GM20431 (cell line): ENCODE measurements around the gene TNNI3K.

Experiments used
- in situ Hi-C: fragments of 300-500 bp; cut with MseI, MboI; formaldehyde crosslinking; loops from one replicate; pipeline ENCODE4 v1.15.0; 2020; ENCODE audit warnings: low sequenced_read_pairs; ENCODE audit not compliant: unreplicated experiment

The TNNI3K gene

DNA sequence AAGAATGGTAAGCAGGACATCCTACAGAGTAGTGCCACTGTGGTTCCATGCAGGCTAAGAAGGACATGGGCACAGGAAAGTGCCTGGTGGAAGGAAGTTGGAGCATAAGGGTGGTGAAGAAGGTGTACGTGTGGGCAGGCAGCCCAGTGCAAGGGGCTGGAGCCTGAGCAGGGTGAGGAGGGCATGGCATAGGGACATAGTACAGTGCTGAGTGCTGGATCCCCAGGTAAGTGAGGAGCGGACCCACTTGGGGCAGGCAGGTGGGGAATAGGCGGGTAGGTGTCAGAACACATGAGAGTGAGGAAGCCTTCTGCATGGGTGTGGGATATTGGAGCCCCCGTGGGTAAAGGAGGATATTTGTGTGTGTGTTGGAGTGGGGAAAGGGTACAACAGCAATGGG, 292.9 kb downstream of the TNNI3K start:
- in situ Hi-C loops: no loop called here

DNA sequence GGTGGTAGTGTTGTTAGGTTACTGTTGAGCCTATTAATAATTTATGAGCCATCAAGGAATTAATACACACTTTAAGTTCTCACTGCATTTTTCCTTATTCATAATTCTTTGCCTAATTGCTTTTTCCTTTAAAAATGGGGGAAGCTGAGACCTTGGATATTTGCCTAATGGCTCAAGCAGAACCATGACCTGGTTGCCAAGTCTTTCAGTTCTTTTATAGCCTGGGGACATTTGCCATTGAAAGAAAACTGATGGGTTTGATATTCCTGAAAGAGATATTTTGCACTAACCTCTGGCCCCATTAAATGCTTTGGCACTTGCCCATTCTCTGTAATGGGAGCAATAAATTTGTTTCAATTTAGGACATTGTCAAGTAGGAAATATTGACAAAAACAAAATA, 295.7 kb downstream of the TNNI3K start:
- in situ Hi-C loops: no loop called here

DNA sequence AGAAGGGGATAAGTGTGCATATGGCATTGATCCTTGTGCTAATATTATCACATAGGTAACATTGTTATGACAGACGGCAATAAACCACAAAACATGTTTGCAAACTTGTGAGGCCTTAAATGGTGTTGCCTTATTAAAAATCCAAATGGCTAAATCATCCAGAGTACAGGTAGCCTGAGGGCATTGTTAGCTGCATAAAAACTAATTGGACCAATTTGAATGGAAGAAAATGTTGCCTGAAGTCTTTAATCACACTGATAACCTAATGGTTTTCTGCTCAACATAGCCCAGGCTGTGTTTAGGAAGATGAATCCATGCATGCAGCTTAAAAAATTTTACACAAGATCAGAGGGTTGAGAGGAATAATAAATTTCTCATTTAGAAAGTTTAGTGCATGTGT, 296.6 kb downstream of the TNNI3K start:
- in situ Hi-C loops: no loop called here

DNA sequence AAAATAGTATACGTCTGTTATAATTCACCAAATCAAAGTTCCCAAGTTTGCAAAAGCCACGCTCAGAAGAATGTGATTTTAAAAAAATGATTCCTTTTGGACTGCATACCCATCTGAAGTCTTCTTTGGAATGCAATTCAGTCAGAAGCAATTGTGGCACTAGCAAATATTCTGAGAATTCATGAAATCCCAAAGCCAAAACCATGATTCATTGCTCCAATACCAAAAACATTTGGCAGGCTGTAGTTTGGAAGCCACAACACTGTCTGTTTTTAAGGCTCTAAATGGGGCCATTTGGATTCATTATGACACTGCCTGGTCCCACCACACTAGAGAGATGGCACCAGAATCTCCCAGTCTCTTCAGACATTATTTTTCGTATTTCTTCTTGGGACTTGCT, 299.1 kb downstream of the TNNI3K start:
- in situ Hi-C loops: no loop called here

DNA sequence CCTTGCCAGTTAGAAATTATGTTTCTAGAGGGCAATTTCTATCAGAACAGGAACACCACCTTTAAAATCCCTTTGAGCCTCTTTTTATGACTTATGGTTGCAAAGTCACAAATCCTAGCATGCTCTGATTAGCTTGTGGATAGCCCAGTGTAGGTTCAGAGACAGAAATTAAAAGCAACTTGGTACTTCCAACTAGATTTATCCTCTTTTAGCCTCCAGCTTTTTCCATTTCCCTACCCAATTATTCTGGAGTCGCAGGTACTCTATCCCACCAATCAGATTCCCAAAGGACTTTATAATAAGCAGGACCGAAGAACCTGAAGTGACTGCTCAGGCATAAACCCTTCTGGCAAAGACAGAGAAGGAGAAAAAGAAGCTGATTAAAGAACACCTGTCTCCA, 310.6 kb downstream of the TNNI3K start:
- in situ Hi-C loops: no loop called here

DNA sequence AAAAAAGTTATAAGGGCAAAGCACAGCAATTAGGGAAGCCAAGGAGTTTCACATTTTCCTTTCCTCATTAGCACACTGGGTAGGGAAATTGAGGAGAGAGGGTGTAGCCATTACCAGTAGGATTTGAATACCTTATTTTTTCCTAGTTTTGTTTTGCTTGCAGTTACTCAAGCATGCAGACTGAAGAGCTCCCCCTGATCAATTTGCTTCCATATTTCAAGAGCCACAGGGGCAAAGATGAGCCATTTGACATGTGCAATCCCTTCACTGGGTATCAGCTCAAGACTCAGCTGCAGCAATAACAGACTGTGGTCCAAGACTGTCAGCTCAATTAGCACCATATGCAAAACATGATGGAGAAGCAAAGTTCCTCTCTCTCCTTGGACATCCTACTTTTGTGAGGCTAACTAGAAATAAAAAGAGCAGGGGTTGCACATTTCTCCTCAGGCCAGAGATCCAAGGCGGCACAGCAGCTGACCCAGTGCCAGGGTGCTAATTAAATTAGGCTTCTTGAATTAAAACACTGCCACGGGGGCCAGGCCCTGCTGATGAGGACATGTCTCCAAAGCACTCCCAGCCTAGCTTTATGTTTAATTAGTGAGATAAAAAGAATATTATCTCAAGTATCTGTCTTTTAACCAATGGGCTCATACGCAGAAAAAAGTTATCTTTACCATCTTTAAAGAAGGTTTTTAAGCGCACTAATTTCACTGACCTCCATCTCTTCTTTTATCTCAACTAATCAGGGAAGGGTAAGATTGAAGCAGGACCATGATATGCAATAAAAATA, 314.0 kb downstream of the TNNI3K start:
- in situ Hi-C loops: no loop called here

DNA sequence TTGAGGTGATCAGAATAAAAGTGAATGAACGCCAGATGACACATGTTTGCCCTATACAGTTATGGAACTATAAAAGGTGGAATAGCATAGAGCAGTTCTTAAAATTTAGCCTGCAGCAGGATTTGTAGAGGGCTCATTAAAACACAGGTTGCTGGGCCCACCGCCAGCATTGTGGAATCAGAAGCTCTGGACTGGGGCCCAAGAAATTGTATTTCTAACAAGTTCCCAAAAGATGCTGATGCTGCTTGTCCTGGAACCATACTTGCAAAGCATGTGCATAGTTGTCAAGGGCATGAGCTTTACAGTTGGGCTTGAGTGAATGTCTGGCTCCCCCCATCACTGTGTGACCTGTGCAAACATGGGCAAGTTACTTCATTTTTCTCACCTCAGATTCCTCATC, 314.7 kb downstream of the TNNI3K start:
- in situ Hi-C loops: no loop called here

DNA sequence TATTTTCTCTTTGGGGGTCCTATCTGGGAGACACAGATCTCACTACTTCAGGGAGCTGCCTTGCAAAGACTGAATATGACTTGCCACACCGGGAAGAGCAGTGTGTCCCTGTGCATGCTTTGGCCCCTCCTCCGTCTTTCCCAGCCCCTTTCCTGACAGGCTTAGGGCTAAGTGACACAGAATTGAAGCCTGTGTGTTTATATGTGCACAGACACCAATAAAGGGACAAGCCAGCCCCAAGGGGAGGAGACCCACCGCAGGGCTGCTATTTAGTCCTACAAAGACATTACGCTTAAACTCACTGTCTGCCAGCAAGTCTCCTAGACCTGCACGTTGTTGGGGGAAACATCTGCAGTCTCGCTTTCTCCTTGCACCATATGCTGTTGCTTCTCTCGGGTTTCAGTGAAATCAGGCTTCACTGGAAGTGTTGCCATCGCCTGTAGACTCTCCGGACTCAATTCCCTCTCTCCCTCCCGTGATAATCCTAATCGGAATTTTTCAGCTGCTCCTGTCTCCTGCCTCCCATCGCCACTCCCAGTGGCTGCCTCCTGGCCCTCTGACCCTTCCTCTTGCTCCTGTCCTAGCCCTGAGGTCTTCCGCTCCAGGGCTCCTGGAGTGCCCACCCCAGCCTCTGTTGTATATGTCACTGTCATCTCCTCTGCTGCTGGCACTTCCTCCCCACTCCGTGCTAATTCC, 335.8 kb downstream of the TNNI3K start:
- in situ Hi-C loops: no loop called here

DNA sequence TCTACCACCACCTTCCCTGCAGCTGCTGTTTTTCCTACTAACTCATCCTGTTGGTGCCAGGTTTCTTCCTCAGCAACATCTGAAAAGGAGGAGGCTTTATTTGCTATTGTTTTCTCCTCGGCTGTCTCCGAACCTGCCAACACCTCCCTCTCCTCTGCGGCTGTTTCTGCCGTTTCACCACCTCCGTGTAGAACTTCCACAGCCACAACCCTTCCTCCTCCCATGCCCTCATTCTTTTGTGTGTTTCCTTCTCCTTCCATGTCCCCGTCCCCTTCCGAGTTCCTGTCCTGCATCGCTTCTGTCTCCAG, 336.3 kb downstream of the TNNI3K start:
- in situ Hi-C loops: no loop called here

DNA sequence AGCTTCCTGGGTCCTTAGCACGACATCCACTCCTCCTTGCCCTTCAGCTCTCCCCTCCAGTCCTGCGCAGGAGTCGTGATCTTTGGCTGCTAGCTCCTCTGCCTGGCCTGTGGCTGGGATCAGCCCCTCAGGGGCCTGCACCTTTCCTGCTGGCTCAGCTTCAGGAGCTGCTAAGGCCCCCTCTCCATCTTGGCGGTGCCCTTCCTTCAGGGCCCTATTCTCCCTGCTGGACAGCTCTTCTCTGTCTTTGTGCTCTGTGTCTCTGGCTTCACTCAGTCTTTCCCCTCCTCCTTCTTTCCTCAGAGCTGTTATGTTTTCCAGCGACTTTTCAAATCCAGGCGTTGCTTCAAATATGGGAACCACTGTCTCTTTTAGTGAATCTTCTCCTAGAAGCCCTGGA, 336.7 kb downstream of the TNNI3K start:
- in situ Hi-C loops: no loop called here

DNA sequence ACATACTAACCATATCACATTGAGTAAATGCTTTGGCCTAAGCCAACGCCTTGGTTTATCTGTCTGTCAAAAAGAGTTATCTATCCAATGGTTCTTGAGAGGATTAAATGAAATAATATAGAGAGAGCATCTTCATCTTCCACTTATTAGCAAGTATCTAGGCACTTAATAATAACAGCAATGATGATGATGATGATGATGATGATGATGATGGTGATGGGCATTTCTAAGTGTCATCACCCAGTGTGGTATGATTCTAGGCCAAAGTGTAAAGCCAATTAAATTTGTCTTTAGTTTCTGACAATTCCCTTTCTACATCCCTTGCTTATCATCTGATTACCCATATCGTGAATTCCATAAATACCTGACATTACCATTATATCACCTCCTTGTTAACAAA, 342.9 kb downstream of the TNNI3K start:
- in situ Hi-C loops: no loop called here

DNA sequence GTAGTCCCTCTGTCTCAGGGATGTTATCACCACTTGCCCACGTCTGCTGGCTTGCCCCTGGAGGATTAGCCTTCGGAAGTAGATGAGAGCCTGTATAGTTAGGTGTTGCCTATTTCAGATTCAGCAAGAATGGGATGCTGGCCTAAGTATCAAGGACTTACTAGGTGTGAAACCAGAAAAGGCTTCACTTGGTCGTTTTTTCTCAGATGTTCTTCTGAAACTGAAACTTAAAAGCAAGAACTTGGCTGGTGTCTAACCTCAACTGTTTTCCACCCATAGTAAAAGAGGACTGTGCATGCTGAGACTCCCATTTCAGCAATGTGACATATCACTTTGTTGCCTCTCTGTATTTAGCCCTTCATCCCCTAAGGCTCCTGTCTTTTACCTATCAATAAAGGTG, 344.2 kb downstream of the TNNI3K start:
- in situ Hi-C loops: no loop called here

DNA sequence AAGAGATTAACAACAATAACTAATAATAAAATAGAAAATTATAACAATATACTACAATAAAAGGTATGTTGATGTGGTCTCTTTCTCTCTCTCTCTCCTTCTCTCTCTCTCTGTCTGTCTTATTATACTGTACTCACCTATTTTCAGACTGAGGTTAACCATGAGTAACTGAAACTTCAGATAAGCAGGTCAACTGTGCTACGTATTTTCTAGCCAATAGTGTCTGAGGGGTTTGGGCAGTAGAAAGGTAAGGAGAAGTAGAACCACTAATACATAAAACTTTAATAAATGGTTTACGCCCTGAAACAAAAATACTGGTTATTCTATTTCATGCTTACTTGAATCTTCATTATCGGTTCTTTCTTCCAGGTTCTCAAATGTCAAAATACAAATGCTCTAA, 348.2 kb downstream of the TNNI3K start:
- in situ Hi-C loops: no loop called here

DNA sequence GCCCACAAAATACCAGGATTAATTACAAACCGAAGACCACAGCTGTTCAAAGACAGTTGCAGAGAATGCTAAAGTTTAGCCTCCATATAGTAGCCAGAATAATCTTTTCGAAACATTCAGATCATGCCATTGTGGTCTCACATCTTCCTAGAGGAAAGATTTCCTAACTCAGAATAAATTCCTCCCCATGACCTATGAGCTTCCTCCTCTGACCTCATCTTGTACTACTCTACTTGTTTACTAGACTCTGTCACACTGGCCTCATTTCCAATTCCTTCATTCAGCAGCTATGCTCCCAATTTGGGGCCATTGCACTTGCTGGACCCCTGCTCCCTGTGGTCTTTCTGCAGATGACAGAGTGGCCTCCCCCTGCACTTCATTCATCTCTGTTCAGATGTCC, 349.0 kb downstream of the TNNI3K start:
- in situ Hi-C loops: no loop called here

DNA sequence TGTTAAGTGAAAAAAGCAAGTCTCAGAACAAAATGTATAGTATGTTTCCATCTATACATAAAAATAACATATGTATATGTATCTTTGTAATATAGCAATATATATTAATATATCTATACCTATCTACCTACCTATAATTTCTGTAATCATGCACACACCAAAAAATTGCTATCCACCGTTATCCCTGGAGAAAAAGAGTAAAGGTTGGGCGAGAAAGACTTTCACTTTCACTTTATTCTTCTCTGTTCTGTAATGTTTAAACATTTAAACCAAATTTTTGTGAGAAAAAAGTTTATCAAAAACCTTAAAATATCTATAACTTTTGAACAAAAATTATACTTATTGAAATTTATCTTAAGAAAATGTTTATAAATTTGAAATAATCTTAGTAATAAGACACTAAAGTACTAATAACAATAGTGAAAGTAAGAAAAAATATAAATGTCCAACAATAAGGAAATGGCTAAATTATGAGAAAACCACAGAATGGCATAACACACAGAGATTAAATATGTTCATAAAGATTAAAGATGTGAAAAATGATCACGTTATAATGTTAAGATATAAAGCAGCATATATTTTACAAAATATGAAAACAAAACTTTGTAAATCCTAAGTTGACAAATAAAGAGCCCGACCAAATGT, 351.2 kb downstream of the TNNI3K start:
- in situ Hi-C loops: no loop called here

DNA sequence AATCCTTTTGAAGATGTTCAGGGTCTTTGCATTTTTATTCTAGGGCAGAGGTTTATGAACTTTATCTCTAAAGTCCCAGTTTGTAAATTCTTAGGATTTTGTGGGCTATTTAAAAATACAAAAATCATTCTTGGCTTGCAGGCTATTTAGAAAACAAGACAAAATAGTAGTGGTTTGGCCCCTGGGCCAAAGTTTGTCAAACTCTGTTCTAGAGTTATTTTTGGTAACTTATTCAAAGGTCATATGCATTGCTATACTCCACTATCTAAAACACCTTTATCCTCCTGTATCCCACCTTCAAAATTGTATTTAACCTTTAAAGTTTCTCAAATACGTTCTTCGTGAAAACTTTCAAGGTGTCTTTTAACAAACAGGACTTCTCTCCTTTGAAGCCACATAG, 352.7 kb downstream of the TNNI3K start:
- in situ Hi-C loops: no loop called here

DNA sequence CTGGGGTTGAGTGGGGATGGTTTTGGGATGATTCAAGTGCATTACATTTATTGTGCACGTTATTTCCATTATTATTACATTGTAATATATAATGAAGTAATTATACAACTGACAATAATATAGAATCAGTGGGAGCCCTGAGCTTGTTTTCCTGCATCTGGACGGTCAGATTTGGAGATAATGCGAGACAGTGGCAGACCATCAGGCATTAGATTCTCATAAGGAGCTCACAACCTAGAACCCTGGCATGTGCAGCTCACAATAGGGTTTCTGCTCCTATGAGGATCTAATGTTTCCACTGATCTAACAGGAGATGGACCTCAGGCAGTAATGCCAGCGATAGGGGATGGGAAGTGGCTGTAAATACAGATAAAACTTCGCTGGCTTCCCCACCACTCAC, 355.1 kb downstream of the TNNI3K start:
- in situ Hi-C loops: no loop called here

DNA sequence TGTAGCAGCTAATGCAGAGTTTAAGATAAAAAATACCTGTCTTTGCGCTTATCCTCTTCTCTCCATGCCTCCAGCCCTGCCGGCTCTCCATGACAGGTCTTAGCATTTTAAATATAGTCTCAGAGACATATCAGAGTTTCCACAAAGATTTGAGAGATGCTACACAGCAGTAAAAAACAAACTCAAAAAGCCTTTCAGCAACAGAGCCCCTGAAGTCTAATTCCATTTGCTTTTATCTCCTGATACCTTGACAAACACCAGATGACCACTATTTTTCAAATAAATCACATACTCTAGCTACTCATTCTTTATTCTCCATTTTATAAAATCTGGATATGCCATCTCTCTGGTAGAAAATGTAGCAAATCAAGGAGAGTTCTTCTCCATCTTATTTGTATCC, 356.8 kb downstream of the TNNI3K start:
- in situ Hi-C loops: no loop called here

DNA sequence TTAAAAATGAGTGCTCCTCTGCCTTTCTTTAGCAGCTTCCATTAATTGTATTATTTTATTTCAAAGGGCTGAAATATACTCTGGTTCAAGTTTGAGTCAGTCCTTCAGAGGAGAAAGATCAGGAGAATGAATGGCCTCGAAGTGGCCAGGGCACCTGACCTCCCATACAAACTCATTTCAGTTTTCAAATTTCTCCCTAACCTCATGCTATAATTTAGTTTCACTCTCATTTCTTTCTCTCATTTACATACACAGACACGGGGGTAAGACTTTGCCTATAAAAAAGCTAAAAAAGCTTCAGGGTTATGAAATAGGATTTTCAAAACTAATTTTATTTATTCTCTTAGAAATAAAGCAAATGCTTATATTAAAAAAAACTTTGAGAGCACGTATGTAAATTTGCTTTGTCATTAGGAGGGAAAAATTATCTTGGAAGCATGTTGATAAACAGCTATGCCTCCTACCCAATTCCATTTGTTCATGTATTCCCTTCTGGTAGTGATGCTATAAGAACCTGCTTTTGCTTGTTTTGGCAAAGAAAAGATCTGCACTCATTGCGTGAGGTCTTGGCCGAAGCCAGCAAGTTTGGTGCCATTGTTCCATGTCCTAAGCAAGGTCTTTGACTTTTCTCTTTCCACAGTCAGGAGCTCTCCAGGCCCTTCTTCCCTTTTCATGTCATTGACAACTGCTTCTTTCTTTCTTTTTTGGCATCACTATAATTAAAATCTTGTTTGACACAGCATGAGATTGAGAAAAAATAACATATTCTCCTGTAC, 357.6 kb downstream of the TNNI3K start:
- in situ Hi-C loops: no loop called here
